ELR (cell line): Measurements from ENCODE around the gene GFAP.

ENCODE experiments used
- DNase-seq: peaks from one replicate; pipeline ENCODE4 v3.0.0-alpha.2; 2015; ENCODE audit warnings: low read depth

Gene GFAP

DNA sequence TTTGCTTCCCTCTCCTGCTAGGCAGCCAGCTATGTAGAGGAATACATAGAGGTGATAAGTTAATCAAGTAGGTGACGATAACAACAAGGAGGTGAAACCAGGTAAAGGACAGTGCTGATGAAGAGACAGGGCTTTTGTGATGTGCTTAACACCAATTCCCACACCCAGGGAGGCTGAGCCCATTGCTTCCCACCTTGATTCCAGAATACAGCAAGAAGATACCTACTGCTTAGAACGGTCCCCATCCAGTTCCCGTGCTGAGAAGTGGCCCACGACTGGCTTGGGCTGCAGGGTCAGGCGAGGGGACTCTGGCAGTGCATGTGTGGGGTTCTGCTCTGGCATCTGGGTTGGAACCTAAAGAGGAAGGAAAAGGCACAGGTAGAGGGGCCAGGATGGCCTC is 16.1 kb upstream of the GFAP start:
- DNase-seq, result no peak

DNA sequence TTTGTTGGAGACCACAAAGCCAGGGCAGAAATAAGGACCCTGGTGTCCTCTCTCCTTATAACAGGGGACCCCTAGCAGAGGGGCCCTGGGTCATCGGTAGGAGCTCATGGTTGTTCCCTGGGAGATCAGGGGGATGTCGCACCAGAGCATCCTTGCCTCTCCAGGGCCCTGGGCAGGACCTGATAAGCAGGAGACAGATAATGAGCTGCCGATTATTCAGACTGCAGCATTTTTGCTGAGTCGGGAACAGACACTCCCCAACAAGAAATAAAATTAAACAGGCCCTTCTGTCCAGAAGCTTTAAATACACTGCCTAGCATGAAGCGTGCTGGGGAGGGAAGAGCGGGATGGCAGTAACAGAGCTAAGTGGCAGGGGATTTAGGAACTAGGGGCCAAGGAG is 15.4 kb upstream of the GFAP start:
- no peak for DNase-seq

DNA sequence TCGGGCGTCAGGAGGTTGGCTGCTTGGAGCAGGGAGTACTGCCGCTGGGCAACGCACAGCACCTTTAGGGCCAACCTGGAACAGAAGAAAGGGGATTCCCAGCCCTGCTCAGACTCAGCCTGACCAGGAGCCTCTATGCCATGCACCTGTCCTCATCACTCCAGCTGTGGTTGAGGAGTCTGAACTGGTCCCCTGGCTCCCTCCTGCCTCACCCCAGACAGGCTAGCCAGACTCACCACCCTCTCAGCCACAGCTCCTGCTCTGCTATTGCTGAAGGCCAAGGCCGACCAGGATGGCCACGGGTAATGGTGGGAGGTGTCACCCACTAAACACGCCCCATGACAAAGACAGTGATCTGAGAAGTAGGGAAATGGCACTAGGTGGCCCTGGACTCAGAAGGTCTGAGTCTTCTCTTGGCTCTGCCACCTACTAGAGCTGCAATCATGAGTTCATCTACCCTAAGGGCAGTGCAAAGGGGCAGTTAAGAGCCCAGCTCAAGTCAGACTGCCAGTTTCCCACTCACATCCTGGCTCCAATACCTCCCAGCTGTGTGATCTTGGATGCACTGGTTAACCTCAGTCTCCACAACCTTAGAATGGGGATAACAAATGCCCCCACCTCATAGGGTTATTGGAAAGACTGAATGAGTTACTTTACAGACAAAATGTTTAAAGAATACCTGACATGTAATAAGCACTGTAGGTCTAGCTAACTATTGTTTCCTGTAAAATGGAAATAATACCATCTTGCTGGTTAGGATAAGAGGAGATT is 13.8 kb upstream of the GFAP start:
- DNase-seq, result no peak

DNA sequence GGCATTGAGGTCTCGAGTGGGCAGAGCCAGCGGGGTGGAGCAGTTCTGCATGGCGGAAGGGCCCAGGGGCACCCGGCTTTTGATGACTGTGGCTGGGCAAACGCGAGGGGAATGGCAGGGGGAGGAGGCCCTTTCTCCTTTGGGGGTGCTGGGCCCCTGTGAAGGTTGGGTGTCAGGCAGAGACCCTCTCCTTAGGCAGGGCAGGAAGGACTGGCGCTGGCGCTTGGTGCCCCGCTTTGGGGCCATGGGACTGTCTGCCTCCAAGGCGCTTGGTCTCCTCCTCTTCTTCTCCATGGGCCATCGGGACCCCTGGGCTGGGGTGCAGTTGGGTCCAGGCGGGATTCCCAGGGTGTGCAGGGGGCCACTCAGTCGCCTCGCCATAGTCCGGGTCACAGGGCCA is 12.8 kb upstream of the GFAP start:
- no peak for DNase-seq

DNA sequence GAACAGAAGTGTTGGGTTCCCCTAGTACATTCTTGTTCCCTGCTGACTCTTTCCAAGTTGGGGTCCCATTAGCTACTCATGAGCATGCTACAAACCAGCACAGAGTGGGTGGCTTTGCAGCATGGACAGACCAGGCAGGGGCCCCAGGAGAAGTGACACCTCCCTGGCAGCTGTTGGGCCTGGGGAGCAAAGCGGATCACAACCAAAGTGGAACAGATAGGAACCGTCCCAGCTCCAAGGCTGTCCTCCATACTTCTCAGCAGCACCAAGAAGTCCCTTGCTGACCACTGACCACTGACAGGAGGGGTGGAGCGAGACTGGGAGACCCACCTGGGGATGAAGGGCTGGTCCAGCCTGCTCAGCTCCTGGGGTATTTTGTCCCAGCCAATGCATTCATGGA is 12.4 kb upstream of the GFAP start:
- DNase-seq, result no peak

DNA sequence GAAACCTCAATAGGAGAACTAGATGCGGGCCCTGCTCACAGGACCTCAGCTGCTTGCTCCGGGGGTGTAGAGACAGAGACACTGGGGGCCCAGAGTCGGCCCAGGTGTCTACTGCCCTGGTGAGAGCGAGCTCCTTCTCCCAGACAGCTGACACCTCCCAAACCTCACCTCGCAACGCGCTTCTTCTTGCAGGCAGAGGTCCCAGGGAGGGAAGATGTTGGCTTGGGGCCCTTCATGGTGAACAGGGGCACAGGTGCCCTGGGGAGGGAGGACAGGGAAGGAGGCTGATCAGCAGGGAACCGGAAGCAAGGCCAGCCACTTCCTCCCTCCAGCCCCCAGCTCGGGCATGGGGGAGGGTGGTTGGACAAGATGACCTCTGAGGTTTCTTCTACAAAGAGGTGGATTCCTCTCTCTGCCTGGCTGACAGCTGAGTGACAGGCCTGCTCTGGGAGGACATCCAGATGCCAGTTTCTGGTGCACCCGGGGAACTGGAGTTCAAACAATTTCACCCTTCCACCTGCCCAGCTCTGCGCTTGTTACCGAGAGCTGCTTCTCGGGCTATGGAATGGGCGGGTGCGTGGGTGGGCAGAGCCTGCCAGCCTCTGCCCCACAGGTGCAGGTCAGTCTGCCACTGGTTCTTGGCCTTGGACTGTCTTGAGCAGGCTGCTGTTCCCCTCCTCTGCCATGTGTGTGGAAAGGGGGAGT is 11.7 kb upstream of the GFAP start:
- no peak for DNase-seq

DNA sequence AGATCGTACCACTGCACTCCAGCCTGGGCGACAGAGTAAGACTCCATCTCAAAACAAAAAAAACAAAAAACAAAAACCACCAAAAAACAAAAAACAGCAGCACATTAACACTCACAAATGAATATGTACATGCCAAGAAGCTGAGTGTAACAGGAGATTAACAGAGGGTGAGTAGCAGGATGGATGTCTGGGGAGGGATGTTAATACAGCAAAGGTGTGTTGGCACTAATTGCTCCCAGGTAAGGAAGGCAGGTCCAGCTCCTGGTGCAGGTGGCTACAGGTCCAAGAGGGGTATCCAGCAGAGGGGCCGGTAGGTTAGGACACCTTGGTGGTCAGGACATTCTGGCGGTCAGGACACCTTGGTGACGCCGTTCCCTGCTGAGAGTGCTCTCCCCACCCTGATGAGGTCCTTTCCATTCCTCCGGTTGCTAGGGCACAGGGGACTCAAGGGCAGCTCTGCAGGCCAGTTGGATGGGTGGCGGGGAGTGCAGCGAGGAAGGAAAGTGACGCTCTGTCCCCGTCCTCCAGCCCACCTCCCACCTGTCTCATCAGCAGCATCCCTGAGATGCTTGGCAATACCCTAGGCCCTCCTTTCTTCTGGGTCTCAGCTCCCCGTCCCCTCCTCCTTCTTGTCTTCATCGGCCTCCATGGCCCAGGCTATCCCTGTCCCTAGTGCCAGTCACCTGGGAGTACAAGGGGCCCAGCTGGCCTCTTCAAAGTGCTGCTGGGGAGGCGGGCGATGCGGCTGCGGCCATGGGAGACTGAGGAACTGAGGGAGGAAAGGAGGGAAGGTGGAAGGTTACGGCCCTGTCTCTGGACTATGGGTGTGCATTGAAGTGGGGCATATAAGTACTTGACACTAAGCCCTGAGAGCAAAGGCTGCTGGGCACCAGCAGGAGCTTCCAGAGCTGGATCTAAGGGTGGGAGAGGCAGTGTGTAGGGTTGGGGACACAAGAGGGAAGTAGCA is 10.7 kb upstream of the GFAP start:
- no peak for DNase-seq

DNA sequence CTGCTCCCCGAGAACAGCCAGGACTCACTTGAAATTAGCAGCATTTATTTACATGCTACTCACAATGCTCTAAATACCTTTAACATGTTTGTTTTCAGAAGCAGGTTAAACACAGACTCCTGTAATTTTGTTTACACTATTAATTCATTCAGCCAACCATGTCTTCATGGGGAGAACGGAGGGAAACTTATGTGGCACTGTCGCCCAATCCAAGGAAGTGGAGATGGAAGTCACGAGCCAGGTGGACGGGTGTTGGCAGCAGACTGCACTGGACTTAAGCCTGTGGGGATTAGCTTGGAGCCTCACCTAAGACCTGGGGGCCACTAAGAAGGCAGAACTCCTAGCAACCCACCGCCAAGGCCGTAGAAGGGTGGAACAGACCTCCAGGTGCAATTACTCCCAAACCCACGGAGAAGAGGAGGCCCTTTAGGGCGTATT is 8.8 kb upstream of the GFAP start:
- no peak for DNase-seq

DNA sequence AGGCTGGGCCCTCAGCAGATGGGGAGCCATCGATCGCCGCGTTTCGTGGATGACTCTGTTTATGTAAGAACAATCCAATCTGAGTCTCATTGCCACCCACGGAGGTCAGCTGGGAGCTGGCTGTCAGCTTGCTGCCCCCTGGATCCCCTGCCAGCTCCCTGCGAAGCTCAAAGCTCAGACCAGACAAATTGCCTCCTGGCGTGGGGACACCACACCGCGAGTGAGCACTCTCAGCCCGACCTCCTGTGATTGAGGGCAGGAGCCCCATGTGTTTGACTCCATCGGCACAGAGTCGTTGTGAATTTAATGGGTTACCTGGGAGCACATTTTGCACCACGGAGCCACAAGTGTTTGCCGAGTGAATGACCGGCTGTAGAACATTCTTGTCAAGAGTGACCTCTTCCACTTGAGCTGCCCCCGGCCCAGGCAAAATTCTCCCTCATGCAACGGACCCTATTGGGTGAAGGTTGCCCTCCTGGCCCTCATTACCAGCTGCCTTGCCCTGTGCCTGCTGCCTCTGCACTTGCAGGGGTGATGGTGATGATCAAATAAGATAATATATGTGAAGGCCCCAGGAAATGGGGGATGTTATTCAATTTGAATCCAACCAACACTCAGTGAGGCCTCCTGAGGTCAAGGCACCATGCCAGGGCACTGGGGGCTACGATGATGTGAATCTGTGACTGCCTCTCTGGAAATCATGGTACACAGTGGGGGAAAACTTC is 7.6 kb upstream of the GFAP start:
- DNase-seq, result no peak

DNA sequence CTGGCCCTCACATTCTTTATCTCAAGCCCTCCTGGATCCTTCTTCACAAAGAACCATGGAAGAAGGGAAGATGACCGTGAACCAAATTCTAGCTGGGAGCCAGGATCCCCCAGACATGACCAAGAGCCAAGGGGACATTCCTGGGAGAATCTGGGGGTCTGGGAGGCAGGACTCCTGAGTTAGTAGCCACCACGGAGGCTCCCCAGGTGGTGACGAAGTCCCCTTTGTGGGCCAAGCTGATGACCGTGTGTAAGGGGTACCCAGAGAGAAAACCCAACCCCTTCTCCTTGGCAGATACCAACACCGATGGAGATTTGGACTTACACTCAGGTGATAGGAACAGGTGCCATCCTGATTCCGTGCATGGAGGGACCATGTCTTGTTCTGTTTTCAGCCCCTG is 6.8 kb upstream of the GFAP start:
- no peak for DNase-seq

DNA sequence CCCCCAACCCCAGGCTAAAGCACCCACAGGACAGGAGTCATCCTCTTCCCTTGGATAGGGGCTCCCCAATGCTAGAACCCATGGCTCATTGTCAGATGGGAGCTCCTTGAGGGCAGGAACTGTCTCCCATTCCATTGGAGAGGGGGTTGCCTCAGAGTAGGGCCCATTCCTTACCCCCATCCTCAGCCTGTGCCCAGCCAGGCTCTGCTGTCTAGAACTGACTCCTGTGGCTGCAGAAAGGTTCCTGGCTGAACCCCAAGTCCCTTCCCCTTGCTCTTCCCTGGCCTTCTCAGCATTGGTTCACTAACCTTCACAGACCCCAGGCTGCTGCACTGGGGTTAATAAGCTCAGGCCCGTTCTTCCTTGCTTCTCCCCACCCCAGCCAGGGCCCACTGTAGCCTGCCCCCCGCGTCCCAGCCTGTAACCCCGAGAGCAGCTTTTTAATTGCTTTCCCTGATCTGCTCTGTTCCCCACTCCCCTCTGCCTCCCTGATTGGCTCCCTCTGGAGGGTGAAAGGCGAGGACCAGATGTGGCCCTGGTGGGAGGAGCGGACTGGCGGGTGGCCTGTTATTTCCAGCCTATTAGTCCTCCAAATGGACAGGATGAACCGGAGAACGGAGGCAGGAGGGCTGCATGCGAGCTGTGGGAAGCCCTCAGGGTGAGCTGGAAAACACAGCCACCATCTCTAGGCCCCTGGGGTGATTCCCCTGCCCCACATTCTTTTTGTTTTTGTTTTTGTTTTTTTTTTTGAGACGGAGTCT is 6.0 kb upstream of the GFAP start:
- DNase-seq, result no peak

DNA sequence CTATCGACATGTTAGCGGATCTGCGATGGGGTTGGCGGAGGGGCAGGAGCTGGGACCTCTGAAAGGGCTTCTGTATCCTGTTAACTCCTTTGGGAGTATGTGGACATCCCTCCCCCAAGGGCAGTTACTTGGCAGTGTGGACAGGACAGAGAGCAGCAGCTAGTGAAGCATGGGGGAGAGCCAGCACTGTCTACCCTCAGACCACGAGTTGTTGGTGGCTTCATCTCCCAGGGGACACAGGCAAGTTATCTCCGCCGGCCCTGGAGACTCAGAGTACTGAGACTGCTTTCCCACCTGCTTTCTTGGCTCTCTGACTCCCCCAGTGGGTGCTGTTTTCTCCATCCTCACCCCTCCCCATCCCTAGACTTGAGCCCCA is 5.3 kb upstream of the GFAP start:
- DNase-seq, result no peak

DNA sequence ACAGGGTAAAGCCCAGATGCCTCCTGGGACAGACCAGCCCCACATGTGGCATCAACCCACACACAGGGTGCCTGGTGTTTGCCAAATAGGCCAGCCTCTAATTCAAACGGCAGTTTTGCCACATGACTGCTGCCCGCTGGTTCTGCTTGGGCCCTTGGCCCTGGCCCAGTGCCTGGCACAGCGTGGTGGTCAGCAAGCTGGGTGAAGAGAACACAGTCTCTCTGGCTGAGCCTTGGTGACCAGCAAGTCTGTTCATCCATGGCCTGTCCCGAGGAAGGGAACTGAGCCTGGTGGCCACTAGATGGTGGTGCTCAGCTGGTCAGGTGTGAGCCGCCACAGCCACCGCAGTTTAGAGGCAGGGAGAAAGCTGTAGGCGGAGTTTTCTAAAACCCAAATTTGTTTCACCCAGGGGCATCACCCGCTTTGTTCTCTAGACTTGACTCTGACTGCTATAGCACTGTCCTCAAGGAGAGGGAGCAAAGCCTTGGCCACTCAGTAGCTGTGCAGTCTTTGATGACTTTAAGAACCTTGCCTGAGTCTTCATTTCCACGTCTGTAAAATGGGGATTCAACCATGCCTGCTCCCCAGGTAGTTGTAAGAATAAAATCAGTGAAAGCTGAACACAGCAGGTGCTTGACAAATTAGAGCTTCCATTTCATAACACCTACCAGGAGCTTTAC is 4.7 kb upstream of the GFAP start:
- peak; percentile 87 for DNase-seq

DNA sequence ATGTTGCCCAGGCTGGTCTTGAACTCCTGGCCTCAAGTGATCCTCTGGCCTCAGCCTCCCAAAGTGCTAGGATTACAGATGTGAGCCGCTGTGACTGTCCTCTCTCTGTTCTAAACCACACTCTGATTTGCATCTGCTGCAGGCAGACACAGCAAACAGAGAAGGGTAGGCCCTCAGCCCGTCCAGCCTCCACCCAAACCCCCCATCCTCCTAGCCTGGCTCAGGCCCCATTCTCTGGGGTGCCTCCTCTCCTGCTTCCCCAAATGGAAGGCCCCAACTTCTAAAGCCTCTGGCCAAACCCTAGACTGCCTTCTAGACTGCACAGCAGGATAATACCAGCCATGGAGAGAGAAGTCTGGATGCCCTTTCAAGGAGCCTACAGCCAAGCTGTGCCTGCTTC is 4.1 kb upstream of the GFAP start:
- no peak for DNase-seq

DNA sequence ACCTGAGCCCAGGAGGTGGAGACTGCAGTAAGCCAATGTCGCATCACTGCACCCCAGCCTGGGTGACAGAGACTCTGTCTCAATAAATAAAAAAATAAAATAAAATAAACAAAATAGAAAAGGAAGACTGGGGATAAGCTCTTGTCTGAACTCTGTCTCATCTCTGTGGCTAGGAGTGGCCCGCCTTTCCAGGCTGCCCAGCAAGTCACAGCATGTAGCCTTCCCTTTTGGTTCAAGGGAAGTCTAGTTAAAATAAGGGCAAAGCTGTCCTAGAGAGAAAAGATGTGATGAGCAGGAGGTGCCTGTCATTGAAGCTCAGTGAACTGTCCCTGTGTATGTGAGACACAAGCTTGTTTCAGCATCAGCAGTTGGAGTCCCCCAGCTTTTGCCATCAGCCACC is 2.7 kb upstream of the GFAP start:
- no peak for DNase-seq

DNA sequence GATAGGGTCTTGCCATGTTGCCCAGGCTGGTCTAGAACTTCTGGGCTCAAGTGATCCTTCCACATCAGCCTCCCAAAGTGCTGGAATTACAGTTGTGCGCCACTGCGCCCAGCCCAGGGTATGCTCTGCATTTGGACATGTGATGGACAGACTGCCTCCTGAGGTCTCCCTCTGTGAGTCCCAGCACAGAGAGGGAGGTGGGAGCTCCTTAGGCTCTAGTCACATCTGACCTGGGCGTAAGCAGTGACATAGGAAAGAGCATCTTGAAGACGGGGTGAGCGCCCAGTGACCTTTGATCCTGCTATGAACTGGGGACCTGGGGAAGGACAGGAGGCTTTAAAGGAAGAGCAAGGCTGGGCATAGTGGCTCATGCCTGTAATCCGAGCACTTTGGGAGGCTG is 2.2 kb upstream of the GFAP start:
- no peak for DNase-seq

DNA sequence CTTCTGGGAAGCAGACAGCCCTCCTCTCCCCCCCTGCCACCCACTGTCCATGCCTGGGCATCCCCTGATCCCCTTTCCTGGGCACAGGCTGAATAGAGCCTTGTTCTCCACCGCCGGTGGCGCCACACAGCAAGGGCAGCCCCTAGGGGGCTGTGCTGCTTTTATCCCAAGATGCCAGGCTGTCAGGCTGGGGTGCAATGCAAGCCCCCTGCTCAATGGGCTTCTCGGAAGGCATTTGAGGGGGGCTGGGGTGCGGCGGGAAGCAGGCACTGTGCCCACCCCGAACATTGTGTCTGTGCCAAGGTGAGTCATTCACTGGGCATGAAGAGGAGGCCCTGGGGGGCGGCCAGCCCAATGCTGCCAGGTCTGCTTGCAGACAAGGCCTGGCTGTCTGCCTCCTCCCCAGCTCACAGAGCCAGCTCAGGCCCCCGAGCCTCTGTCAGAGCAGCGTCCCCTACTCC is 1.5 kb upstream of the GFAP start:
- no peak for DNase-seq

DNA sequence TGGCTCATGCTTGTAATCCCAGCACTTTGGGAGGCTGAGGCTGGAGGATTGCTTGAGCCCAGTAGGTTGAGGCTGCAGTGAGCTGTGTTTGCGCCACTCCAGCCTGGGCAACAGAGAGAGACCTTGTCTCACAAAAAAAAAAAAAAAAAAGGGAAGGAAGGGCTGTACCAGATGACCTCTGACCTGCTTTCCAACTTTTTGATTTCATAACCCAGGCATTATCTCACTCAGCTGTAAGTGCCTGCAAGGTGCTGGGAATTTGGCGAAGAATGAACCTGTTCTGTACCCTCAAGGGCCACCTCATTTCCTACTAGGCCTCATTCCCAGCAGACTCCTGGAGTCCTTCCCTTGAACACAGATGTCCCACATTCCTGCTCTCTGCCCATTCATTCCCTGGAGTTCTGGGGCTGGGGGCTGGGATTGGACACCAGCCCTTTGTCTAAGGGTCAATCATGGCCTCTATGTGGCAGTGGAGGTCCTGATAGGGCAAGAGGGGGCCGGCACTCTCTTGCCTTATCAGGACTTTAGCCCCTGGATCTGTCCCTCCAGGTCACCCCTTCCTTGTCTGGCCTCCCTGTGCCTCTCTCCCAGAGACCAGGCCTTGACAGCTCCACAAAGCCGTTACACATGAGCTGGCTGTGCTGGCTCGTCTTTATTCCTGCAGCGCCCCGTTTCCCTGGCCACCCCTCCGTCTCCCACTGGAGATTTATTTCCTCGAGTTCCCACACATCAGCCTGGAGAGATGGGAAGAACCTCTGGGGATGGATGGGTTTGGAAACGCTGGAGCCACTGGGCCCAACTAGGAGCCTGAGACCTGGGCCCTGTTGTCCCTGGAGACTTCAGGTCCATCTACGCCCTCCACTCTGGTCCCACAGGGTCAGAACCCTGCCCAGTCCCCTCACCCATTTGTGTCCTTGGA is 821 bp upstream of the GFAP start:
- no peak for DNase-seq

DNA sequence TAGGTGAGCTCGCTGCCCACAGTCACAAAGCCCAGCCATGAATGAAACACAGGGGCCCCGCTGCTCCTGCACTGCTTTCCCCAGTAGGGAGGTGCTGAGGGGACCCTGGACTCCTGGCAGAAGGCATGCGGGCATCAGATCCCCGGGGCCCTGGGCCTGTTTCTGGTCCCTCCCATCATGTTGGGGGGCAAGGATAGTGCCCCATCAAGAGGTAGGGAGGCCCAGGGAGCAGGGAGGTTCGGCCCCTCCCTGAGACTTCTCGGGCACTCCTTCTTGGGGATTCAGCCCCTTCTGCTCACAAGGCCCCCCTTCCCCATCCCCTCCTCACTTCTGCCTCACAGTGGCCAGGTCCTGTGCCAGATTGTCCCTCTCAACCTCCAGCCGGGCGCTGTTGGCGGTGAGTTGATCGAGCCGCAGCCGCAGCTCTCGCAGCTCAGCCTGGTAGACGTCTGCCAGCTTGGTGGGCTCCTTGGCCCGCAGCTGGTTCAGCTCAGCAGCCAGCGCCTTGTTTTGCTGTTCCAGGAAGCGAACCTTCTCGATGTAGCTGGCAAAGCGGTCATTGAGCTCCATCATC is 515 bp downstream of the GFAP start:
- DNase-seq, result no peak
